ENCODE data around the gene PIPOX. TPM values are rescaled to one million over a fixed set of nuclear protein-coding genes. Genes with fewer than 3 reads are reported as not detected.

The PIPOX gene
- total RNA-seq, 1 donor from 2014 or later, result 8.8 TPM

- CTCF ChIA-PET, result no interaction called here
- no peaks in the 10 kb centered on the region for H3K4me1 Mint-ChIP-seq
- DNase-seq (no peak), ATAC-seq (ENCODE audit: low read depth) (no peak)
- no peaks in the 10 kb centered on the region for H3K36me3 Mint-ChIP-seq (ENCODE audit: low read depth)
- POLR2A ChIA-PET, result no interaction called here
- no peak overlapping the region for H3K4me3 Mint-ChIP-seq
- peaks cover 65% of the 10 kb centered on the region for H3K27me3 Mint-ChIP-seq
- TF ChIP-seq CTCF (IDR thresholded peaks at IDR 0.05), result no peak
- peaks cover 12% of the 10 kb centered on the region for H3K9me3 Mint-ChIP-seq
- H3K27ac Mint-ChIP-seq, result no peak overlapping the region
- intact Hi-C loops (cut with micrococcal nuclease), result no loop called here
Measured at GRCh38 chr17:29031488-29031887, 11.5 kb upstream of the PIPOX start.

GRCh38 chr17:29032013-29032856 lies 10.7 kb upstream of the PIPOX start:
- intact Hi-C loops (cut with micrococcal nuclease), result no loop called here
- ChIA-PET CTCF (no interaction called here), POLR2A (no interaction called here)
- Mint-ChIP-seq H3K9me3 (peaks cover 12% of the 10 kb centered on the region), H3K4me3 (no peak overlapping the region), H3K36me3 (ENCODE audit: low read depth) (no peaks in the 10 kb centered on the region), H3K4me1 (no peaks in the 10 kb centered on the region), H3K27me3 (peaks cover 61% of the 10 kb centered on the region), H3K27ac (no peak overlapping the region)
- DNase-seq, result no peak
- no peak for TF ChIP-seq CTCF (IDR thresholded peaks at IDR 0.05)
- ATAC-seq (ENCODE audit: low read depth), result no peak

DNA sequence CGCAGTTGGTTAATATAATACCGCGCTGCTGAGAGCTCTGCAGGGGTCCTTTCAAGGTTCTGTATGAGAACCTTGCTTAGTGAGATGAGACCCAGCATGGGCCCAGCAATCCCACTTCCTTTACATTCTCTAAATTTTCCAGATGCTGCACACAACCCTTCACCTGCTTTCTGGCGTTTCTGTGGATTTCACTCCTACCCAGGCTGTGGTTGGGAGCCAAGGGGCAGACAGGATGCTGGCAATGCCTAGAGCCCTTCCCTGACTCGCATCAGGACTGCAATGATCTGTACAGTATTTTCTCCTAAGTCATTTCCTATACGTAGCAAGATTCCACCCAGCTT lies 10.1 kb upstream of the PIPOX start:
- ChIA-PET CTCF (no interaction called here), POLR2A (no interaction called here)
- Mint-ChIP-seq H3K9me3 (peaks cover 12% of the 10 kb centered on the region), H3K4me1 (no peaks in the 10 kb centered on the region), H3K36me3 (ENCODE audit: low read depth) (no peaks in the 10 kb centered on the region), H3K4me3 (no peak overlapping the region), H3K27ac (no peak overlapping the region), H3K27me3 (peaks cover 59% of the 10 kb centered on the region)
- DNase-seq (no peak), ATAC-seq (ENCODE audit: low read depth) (no peak)
- intact Hi-C loops (cut with micrococcal nuclease), result no loop called here
- no peak for TF ChIP-seq CTCF (IDR thresholded peaks at IDR 0.05)

DNA sequence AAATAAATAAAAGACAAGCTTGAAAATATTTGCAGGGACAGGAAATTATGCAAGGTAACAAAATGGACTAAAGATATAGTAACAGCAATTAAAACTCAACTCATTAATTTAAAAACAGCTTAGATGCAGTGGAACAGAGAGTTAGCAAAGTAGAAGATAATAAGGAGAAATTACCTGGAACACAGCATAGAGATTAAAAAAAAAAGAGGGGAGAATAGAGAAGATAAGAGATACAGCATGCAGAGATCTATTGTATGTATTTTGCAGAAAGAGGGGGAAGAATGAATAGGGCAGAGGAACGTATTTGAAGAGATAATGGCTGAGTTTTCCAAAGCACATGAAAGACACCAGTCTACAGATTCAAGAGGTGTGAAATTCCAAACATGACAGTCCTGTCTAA lies 8.4 kb upstream of the PIPOX start:
- no peak for TF ChIP-seq CTCF (IDR thresholded peaks at IDR 0.05)
- Mint-ChIP-seq H3K27ac (no peak overlapping the region), H3K4me1 (no peaks in the 10 kb centered on the region), H3K4me3 (no peak overlapping the region), H3K27me3 (peaks cover 54% of the 10 kb centered on the region), H3K36me3 (ENCODE audit: low read depth) (no peaks in the 10 kb centered on the region), H3K9me3 (peaks cover 12% of the 10 kb centered on the region)
- intact Hi-C loops (cut with micrococcal nuclease), result no loop called here
- ChIA-PET POLR2A (no interaction called here), CTCF (no interaction called here)
- ATAC-seq (ENCODE audit: low read depth) (no peak), DNase-seq (no peak)

- DNase-seq (no peak), ATAC-seq (ENCODE audit: low read depth) (no peak)
- no peak for TF ChIP-seq CTCF (IDR thresholded peaks at IDR 0.05)
- H3K9me3 Mint-ChIP-seq, result peaks cover 12% of the 10 kb centered on the region
- peaks cover 39% of the 10 kb centered on the region for H3K27me3 Mint-ChIP-seq
- ChIA-PET POLR2A (no interaction called here), CTCF (no interaction called here)
- H3K27ac Mint-ChIP-seq, result no peak overlapping the region
- no peaks in the 10 kb centered on the region for H3K36me3 Mint-ChIP-seq (ENCODE audit: low read depth)
- no peak overlapping the region for H3K4me3 Mint-ChIP-seq
- intact Hi-C loops (cut with micrococcal nuclease), result no loop called here
- H3K4me1 Mint-ChIP-seq, result peaks cover 1% of the 10 kb centered on the region
Measured at GRCh38 chr17:29036584-29036983, 6.4 kb upstream of the PIPOX start.

Data from activated B cell treated with CpG ODN at 0.5 μM for 24 hours (primary cell).